CD14-positive monocyte (primary cell): ENCODE data around the gene PAGR1. TPM values are rescaled to one million over a fixed set of nuclear protein-coding genes. Genes with fewer than 3 reads are reported as not detected.

Source experiments
- DNase-seq, 3 donors: peaks; one replicate each; pipeline ENCODE4 v3.0.0-alpha.2; 2011 to 2022
- H2AFZ ChIP-seq: 2 replicates; pipeline ENCODE4 v1.6.0; 2012; ENCODE audit warnings: mild to moderate bottlenecking, low read depth, low read length, inconsistent platforms; ENCODE audit not compliant: insufficient read depth, poor library complexity, severe bottlenecking
- H3K27ac ChIP-seq, 2 donors: 1 replicate in 1 of 2; 2 replicates in 1 of 2; pipeline ENCODE4 v1.5.1; 2012 to 2013; ENCODE audit warnings: low read length in 2 of 2, control low read depth in 1 of 2, inconsistent platforms in 1 of 2, low read depth in 1 of 2, mild to moderate bottlenecking in 1 of 2
- H3K27me3 ChIP-seq, 2 donors: one replicate each; pipeline versions ENCODE4 v1.6.0 to v1.6.1; 2011 to 2013; ENCODE audit warnings: low read length in 2 of 2; ENCODE audit not compliant: control insufficient read depth in 2 of 2, insufficient read depth in 2 of 2
- H3K36me3 ChIP-seq, 2 donors: replicated peaks in 1 of 2; 1 replicate in 1 of 2; 2 replicates in 1 of 2; pipeline versions ENCODE4 v1.5.1 to v1.6.1; 2012 to 2013; ENCODE audit warnings: low read length in 2 of 2, control low read depth in 1 of 2, inconsistent platforms in 1 of 2, mild to moderate bottlenecking in 1 of 2; ENCODE audit not compliant: insufficient read depth in 2 of 2, control insufficient read depth in 1 of 2
- H3K4me1 ChIP-seq, 2 donors: 1 replicate in 1 of 2; 2 replicates in 1 of 2; pipeline versions ENCODE4 v1.5.1 to v1.6.1; 2012 to 2013; ENCODE audit warnings: low read length in 2 of 2, control low read depth in 1 of 2, inconsistent platforms in 1 of 2, mild to moderate bottlenecking in 1 of 2, moderate library complexity in 1 of 2; ENCODE audit not compliant: insufficient read depth in 2 of 2, control insufficient read depth in 1 of 2
- H3K4me2 ChIP-seq: replicated peaks from 2 replicates; pipeline ENCODE3; 2012; ENCODE audit warnings: low read length, moderate library complexity, mild to moderate bottlenecking; ENCODE audit not compliant: poor library complexity, severe bottlenecking; ENCODE audit errors: extremely low read depth
- H3K4me3 ChIP-seq, 3 experiments: fragments of 200-600 bp in 1 of 3; sonication (generic) in 1 of 3; replicated peaks in 1 of 3; 1 replicate in 2 of 3; 2 replicates in 1 of 3; pipeline ENCODE4 v1.5.1; 2011 to 2013; ENCODE audit warnings: low read length in 3 of 3, mild to moderate bottlenecking in 3 of 3, control low read depth in 2 of 3, low read depth in 2 of 3, inconsistent platforms in 1 of 3, moderate library complexity in 1 of 3
- H3K79me2 ChIP-seq: 2 replicates; pipeline ENCODE4 v1.6.0; 2012; ENCODE audit warnings: mild to moderate bottlenecking, control low read depth, inconsistent platforms, low read length, moderate library complexity; ENCODE audit not compliant: insufficient read depth
- H3K9ac ChIP-seq: 2 replicates; pipeline ENCODE4 v1.6.0; 2017; ENCODE audit warnings: low read length, mild to moderate bottlenecking; ENCODE audit not compliant: insufficient read depth, poor library complexity, severe bottlenecking
- H3K9me3 ChIP-seq, 2 donors: replicated peaks in 1 of 2; 1 replicate in 1 of 2; 2 replicates in 1 of 2; pipeline versions ENCODE4 v1.5.1 to v1.6.1; 2012 to 2013; ENCODE audit warnings: low read length in 2 of 2, control low read depth in 1 of 2; ENCODE audit not compliant: control insufficient read depth in 1 of 2, insufficient read depth in 1 of 2
- H4K20me1 ChIP-seq: 2 replicates; pipeline ENCODE4 v1.6.0; 2012; ENCODE audit warnings: mild to moderate bottlenecking, low read length, control low read depth, moderate library complexity; ENCODE audit not compliant: insufficient read depth
- H3K27ac Mint-ChIP-seq, 7 donors: one replicate each; pipeline ENCODE4 v1.8.0; 2020; ENCODE audit warnings: mild to moderate bottlenecking in 7 of 7, mixed read lengths in 7 of 7, moderate library complexity in 6 of 7, inconsistent platforms in 2 of 7
- H3K27me3 Mint-ChIP-seq, 3 donors: one replicate each; pipeline ENCODE4 v1.8.0; 2021 to 2022; ENCODE audit warnings: low read depth in 3 of 3, mild to moderate bottlenecking in 3 of 3, mixed read lengths in 3 of 3, moderate library complexity in 3 of 3, inconsistent platforms in 1 of 3
- H3K36me3 Mint-ChIP-seq, 2 donors: one replicate each; pipeline ENCODE4 v1.8.0; 2020; ENCODE audit warnings: mixed read lengths in 2 of 2, inconsistent platforms in 1 of 2, mild to moderate bottlenecking in 1 of 2
- H3K4me1 Mint-ChIP-seq: one replicate; pipeline ENCODE4 v1.8.0; 2020; ENCODE audit warnings: mild to moderate bottlenecking, mixed read lengths
- H3K4me3 Mint-ChIP-seq, 2 donors: one replicate each; pipeline ENCODE4 v1.8.0; 2020; ENCODE audit warnings: mild to moderate bottlenecking in 2 of 2, mixed read lengths in 2 of 2, moderate library complexity in 1 of 2
- H3K9me3 Mint-ChIP-seq, 7 donors: one replicate each; pipeline ENCODE4 v1.8.0; 2020 to 2022; ENCODE audit warnings: mixed read lengths in 7 of 7, mild to moderate bottlenecking in 6 of 7, moderate library complexity in 6 of 7, inconsistent platforms in 2 of 7
- CTCF ChIP-seq: fragments of 200-600 bp; IDR thresholded peaks from one replicate; pipeline ENCODE4 v1.8.0; 2022; ENCODE audit warnings: antibody characterized with exemption, mild to moderate bottlenecking
- WGBS: methylation state at CpG from one replicate; pipeline ENCODE4 v1.1.5; 2013; ENCODE audit warnings: missing lambda C conversion rate; ENCODE audit not compliant: insufficient coverage; 5-methylcytosine and 5-hydroxymethylcytosine counted together
- intact Hi-C, 2 donors: fragments of 100-400 bp; cut with micrococcal nuclease; formaldehyde crosslinking; loops; one replicate each; pipeline versions ENCODE4 v1.15.0 to v1.15.1; 2023
- polyA plus RNA-seq, 3 donors: library from polyadenylated mRNA; depleted of rRNA in 1 of 3; unstranded in 2 of 3; stranded (reverse) in 1 of 3; fragments of 300-500 nt in 2 of 3; fragments of >200 nt in 1 of 3; fragmentation: Illumina TruSeq in 2 of 3; gene quantifications; 1 replicate in 2 of 3; 2 replicates in 1 of 3; pipeline ENCODE4 v1.2.3, GENCODE V29; 2012 to 2021

Gene PAGR1
- polyA plus RNA-seq, 3 donors, result 12.6 to 43.4 (median 36.3) TPM

GRCh38 chr16:29809850-29810698 lies 5.9 kb upstream of the PAGR1 start:
- TF ChIP-seq CTCF, result no peak
- no peak for DNase-seq
- WGBS, result 69% methylated on average over 5 of the region's 23 CpGs
- peaks cover 36% of the 10 kb centered on the region for H4K20me1 ChIP-seq
- H3K79me2 ChIP-seq, result peaks cover 27% of the 10 kb centered on the region
- H3K27me3 Mint-ChIP-seq, result peaks cover 22 to 34% (median 31%) of the 10 kb centered on the region in 3 donors
- peaks cover 21 to 31% of the 10 kb centered on the region in 2 donors for H3K36me3 Mint-ChIP-seq
- no peaks in the 10 kb centered on the region for H3K9me3 ChIP-seq
- H3K9me3 Mint-ChIP-seq, result peaks cover 0 to 8% (median 3%) of the 10 kb centered on the region in 7 donors
- H3K4me3 ChIP-seq, result peak overlapping the region in 1 of 3 experiments; percentile 73
- H3K9ac ChIP-seq, result peak overlapping the region; percentile 50
- H2AFZ ChIP-seq, result no peak overlapping the region
- peaks cover 57% of the 10 kb centered on the region for H3K4me1 Mint-ChIP-seq
- peak overlapping the region; percentile 29 to 59 for H3K27ac ChIP-seq
- peaks cover 13 to 23% of the 10 kb centered on the region in 2 donors for H3K36me3 ChIP-seq
- H3K4me3 Mint-ChIP-seq, result no peak overlapping the region
- peaks cover 5 to 24% of the 10 kb centered on the region in 2 donors for H3K27me3 ChIP-seq
- H3K27ac Mint-ChIP-seq, result peak overlapping the region in 6 of 7 donors; percentile 18 to 92 (median 74)
- peak overlapping the region; percentile 76 for H3K4me2 ChIP-seq
- peaks cover 56 to 66% of the 10 kb centered on the region in 2 donors for H3K4me1 ChIP-seq
- intact Hi-C loops, result loop anchor here (5.0 to 10.0 kb wide), 2 partner anchors 37 to 185 kb away; partner anchors contain the start of genes HIRIP3 (in 1 of the 2) and INO80E (in 1 of the 2)

- DNase-seq, result no peak
- TF ChIP-seq CTCF, result no peak
- no peaks in the 10 kb centered on the region for H3K9me3 ChIP-seq
- WGBS, result 26% methylated on average over 6 of the region's 9 CpGs
- peaks cover 5 to 24% of the 10 kb centered on the region in 2 donors for H3K27me3 ChIP-seq
- intact Hi-C loops, result loop anchor here in 1 of 2 donors (10.0 kb wide), 1 partner anchor 184 kb away; the partner anchor contains the start of genes HIRIP3 and INO80E
- Mint-ChIP-seq H3K4me3 (peak overlapping the region; percentile 83 to 95), H3K36me3 (peaks cover 21 to 31% of the 10 kb centered on the region in 2 donors), H3K27ac (peak overlapping the region; percentile 46 to 92 (median 87)), H3K9me3 (peaks cover 0 to 8% (median 3%) of the 10 kb centered on the region in 7 donors), H3K27me3 (peaks cover 20 to 34% (median 31%) of the 10 kb centered on the region in 3 donors), H3K4me1 (peaks cover 63% of the 10 kb centered on the region)
- H3K4me3 ChIP-seq, result peak overlapping the region in 2 of 3 experiments; percentile 57 to 73
- peaks cover 27% of the 10 kb centered on the region for H3K79me2 ChIP-seq
- H4K20me1 ChIP-seq, result peaks cover 36% of the 10 kb centered on the region
- peak overlapping the region; percentile 50 for H3K9ac ChIP-seq
- H3K36me3 ChIP-seq, result peaks cover 13 to 23% of the 10 kb centered on the region in 2 donors
- H3K27ac ChIP-seq, result peak overlapping the region; percentile 29 to 59
- peak overlapping the region; percentile 70 for H2AFZ ChIP-seq
- H3K4me1 ChIP-seq, result peaks cover 60 to 71% of the 10 kb centered on the region in 2 donors
- peak overlapping the region; percentile 76 for H3K4me2 ChIP-seq
Observed at GRCh38 chr16:29810699-29811169, 5.2 kb upstream of the PAGR1 start.
